Measurements from ENCODE around the gene HTRA3. TPM values are rescaled to one million over a fixed set of nuclear protein-coding genes. Genes with fewer than 3 reads are reported as not detected.

Gene HTRA3
- total and polyA plus RNA-seq, 2 of the 4 experiments (the other 2 are of a cell fraction), result 1.3 to 9.5 TPM

- 53% methylated on average over 6 of the region's 13 CpGs; no CpG with 5 or more reads in 1 of the 2 experiments for WGBS, 2 experiments (ENCODE audit: extremely low coverage in 2 of 2, insufficient read length in 1 of 2)
- no peak overlapping the region for H4K8ac ChIP-seq (ENCODE audit: low read depth in 2 of 2, low read length in 2 of 2)
These were observed 2.5 kb upstream of the HTRA3 start for GRCh38 chr4:8267077-8267476.

More at GRCh38 chr4:8267077-8267476, 2.5 kb upstream of the HTRA3 start:
- BruUV-seq (replicated peaks), result no TSS peak
- Histone ChIP-seq H3K56ac (ENCODE audit: extremely low read depth, insufficient read depth, low read length) (no peak overlapping the region), H4K20me1 (ENCODE audit: insufficient read depth, low read length) (no peaks in the 10 kb centered on the region), H3K9me1 (ENCODE audit: insufficient read depth, low read length) (peaks cover 6% of the 10 kb centered on the region; the same call in 1 of the 2 replicates), H3K4me2 (ENCODE audit: low read depth, low read length) (no peak overlapping the region), H3K4me3 (ENCODE audit: insufficient read depth, low read depth, low read length) (no peak overlapping the region), H4K5ac (ENCODE audit: low read depth, low read length) (no peak overlapping the region), H2AK9ac (replicated peaks; ENCODE audit: low read depth, low read length, poor library complexity) (no peak overlapping the region), H2BK5ac (ENCODE audit: low read depth, low read length, poor library complexity, severe bottlenecking) (no peak overlapping the region), H3K9ac (ENCODE audit: low read depth, low read length) (no peak overlapping the region), H4K91ac (ENCODE audit: insufficient read depth, low read depth, low read length) (no peak overlapping the region), H3K23ac (ENCODE audit: low read depth, low read length) (no peak overlapping the region), H3K79me1 (ENCODE audit: low read depth in 1 of 2, low read length in 2 of 2) (peaks cover 0 to 12% of the 10 kb centered on the region in 2 experiments; a peak in 2 of 4 replicates), H3K4ac (ENCODE audit: low read depth, low read length) (no peak overlapping the region), H2AK5ac (ENCODE audit: low read depth, low read length) (no peak overlapping the region), H3K27ac (ENCODE audit: insufficient read depth, low read length) (no peak overlapping the region), H3K4me1 (ENCODE audit: control insufficient read depth, insufficient read depth, low read length) (peaks cover 5% of the 10 kb centered on the region), H2BK15ac (ENCODE audit: low read depth, low read length) (no peak overlapping the region), H2BK120ac (ENCODE audit: low read depth, low read length) (no peak overlapping the region), H2AFZ (replicated peaks; ENCODE audit: low read length, poor library complexity) (no peak overlapping the region), H3K18ac (ENCODE audit: low read depth, low read length) (no peak overlapping the region), H3K9me3 (ENCODE audit: control insufficient read depth, insufficient read depth, low read length) (no peaks in the 10 kb centered on the region), H3K27me3 (ENCODE audit: control insufficient read depth, insufficient read depth, low read length) (peaks cover 9% of the 10 kb centered on the region), H2BK20ac (ENCODE audit: low read depth, low read length) (no peak overlapping the region), H3K36me3 (ENCODE audit: control insufficient read depth, insufficient read depth, low read length) (no peaks in the 10 kb centered on the region), H3K14ac (replicated peaks; ENCODE audit: low read depth, low read length) (no peak overlapping the region)
- POLR2A ChIA-PET (ENCODE audit: unreplicated experiment), result no interaction called here
- dilution Hi-C loops (cut with HindIII; ENCODE audit: low sequenced_read_pairs, unreplicated experiment) (no loop called here), intact Hi-C loops (cut with micrococcal nuclease) (loop anchor here (1.0 kb wide), 1 partner anchor 136 kb away; no protein-coding TSS in a partner anchor), in situ Hi-C loops (cut with MboI; ENCODE audit: low sequenced_read_pairs) (no loop called here)
- ATAC-seq (ENCODE audit: low read depth) (peak; percentile 50), DNase-seq (peak; percentile 33)
- TF ChIP-seq CTCF (conservative IDR thresholded peaks at IDR 0.05; ENCODE audit: low read depth, low read length), result peak; percentile 57
- no peak for TF ChIP-seq RFX5 (IDR thresholded peaks at IDR 0.05; ENCODE audit: low read depth, low read length)
- peak; percentile 64 for TF ChIP-seq SMC3 (IDR thresholded peaks at IDR 0.05; ENCODE audit: low read depth, low read length)
- TF ChIP-seq POLR2A (IDR thresholded peaks at IDR 0.05; ENCODE audit: low read depth, low read length), result no peak
- peak; percentile 61 for TF ChIP-seq RAD21 (IDR thresholded peaks at IDR 0.05; ENCODE audit: low read length)
- no peak for TF ChIP-seq ELK1 (IDR thresholded peaks at IDR 0.05; ENCODE audit: borderline replicate concordance, low read depth, low read length)
- CTCF ChIA-PET, result interaction anchor here (0.6 to 1.9 kb wide), 10 partner anchors 9 to 143 kb away, joined by 3 to 10 read pairs (median 4); no protein-coding TSS in a partner anchor

All from IMR-90 (cell line).